Measurements from ENCODE around the gene GRIN1. TPM values are rescaled to one million over a fixed set of nuclear protein-coding genes. Genes with fewer than 3 reads are reported as not detected.

Gene GRIN1
- total RNA-seq, 2 donors from 2014 or later: 0.35 to 0.73 TPM

- TF ChIP-seq, protein P1, sequence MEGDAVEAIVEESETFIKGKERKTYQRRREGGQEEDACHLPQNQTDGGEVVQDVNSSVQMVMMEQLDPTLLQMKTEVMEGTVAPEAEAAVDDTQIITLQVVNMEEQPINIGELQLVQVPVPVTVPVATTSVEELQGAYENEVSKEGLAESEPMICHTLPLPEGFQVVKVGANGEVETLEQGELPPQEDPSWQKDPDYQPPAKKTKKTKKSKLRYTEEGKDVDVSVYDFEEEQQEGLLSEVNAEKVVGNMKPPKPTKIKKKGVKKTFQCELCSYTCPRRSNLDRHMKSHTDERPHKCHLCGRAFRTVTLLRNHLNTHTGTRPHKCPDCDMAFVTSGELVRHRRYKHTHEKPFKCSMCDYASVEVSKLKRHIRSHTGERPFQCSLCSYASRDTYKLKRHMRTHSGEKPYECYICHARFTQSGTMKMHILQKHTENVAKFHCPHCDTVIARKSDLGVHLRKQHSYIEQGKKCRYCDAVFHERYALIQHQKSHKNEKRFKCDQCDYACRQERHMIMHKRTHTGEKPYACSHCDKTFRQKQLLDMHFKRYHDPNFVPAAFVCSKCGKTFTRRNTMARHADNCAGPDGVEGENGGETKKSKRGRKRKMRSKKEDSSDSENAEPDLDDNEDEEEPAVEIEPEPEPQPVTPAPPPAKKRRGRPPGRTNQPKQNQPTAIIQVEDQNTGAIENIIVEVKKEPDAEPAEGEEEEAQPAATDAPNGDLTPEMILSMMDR (conservative IDR thresholded peaks at IDR 0.05): no peak
- Histone ChIP-seq H3K9ac (ENCODE audit: extremely low read depth, low read length, poor library complexity, severe bottlenecking) (no peak overlapping the region), H3K4me1 (ENCODE audit: control insufficient read depth, insufficient read depth, low read length) (no peaks in the 10 kb centered on the region), H3K36me3 (ENCODE audit: control insufficient read depth, insufficient read depth, low read length) (peaks cover 48% of the 10 kb centered on the region), H3K27ac (ENCODE audit: low read depth, low read length) (no peak overlapping the region), H3K9me3 (ENCODE audit: control insufficient read depth, low read length) (peaks cover 20% of the 10 kb centered on the region), H3K27me3 (ENCODE audit: control insufficient read depth, insufficient read depth, low read length, poor library complexity, severe bottlenecking) (no peaks in the 10 kb centered on the region), H3K4me3 (ENCODE audit: low read length) (no peak overlapping the region)
- 91 to 94% methylated on average over 35 to 37 of the region's 37 CpGs for WGBS, 2 experiments (ENCODE audit: insufficient coverage in 1 of 2, insufficient read length in 1 of 2)
- H3K27ac Mint-ChIP-seq: no peak overlapping the region
- peaks cover 13% of the 10 kb centered on the region for H3K36me3 Mint-ChIP-seq (ENCODE audit: low read depth)
- H3K4me3 Mint-ChIP-seq: no peak overlapping the region
- peaks cover 3% of the 10 kb centered on the region for H3K9me3 Mint-ChIP-seq
- H3K4me1 Mint-ChIP-seq: no peaks in the 10 kb centered on the region
- no peak for DNase-seq
- H3K27me3 Mint-ChIP-seq (ENCODE audit: insufficient read depth): no peaks in the 10 kb centered on the region
These were observed 35.6 kb upstream of the GRIN1 start for GRCh38 chr9:137103206-137103999.

GRCh38 chr9:137105814-137106661 lies 32.9 kb upstream of the GRIN1 start:
- Mint-ChIP-seq H3K27me3 (ENCODE audit: insufficient read depth) (no peaks in the 10 kb centered on the region), H3K27ac (no peak overlapping the region), H3K4me1 (no peaks in the 10 kb centered on the region), H3K9me3 (peaks cover 3% of the 10 kb centered on the region), H3K36me3 (ENCODE audit: low read depth) (peaks cover 11% of the 10 kb centered on the region), H3K4me3 (no peak overlapping the region)
- no peaks in the 10 kb centered on the region for H3K27me3 ChIP-seq (ENCODE audit: control insufficient read depth, insufficient read depth, low read length, poor library complexity, severe bottlenecking)
- WGBS, 2 experiments (ENCODE audit: insufficient coverage in 1 of 2, insufficient read length in 1 of 2): 95 to 97% methylated on average over 12 to 31 of the region's 31 CpGs
- no peak overlapping the region for H3K27ac ChIP-seq (ENCODE audit: low read depth, low read length)
- H3K9me3 ChIP-seq (ENCODE audit: control insufficient read depth, low read length): peaks cover 20% of the 10 kb centered on the region
- TF ChIP-seq, protein P1 (conservative IDR thresholded peaks at IDR 0.05): no peak
- DNase-seq: no peak
- H3K4me1 ChIP-seq (ENCODE audit: control insufficient read depth, insufficient read depth, low read length): no peaks in the 10 kb centered on the region
- no peak overlapping the region for H3K4me3 ChIP-seq (ENCODE audit: low read length)
- H3K36me3 ChIP-seq (ENCODE audit: control insufficient read depth, insufficient read depth, low read length): peaks cover 31% of the 10 kb centered on the region
- no peak overlapping the region for H3K9ac ChIP-seq (ENCODE audit: extremely low read depth, low read length, poor library complexity, severe bottlenecking)

DNA sequence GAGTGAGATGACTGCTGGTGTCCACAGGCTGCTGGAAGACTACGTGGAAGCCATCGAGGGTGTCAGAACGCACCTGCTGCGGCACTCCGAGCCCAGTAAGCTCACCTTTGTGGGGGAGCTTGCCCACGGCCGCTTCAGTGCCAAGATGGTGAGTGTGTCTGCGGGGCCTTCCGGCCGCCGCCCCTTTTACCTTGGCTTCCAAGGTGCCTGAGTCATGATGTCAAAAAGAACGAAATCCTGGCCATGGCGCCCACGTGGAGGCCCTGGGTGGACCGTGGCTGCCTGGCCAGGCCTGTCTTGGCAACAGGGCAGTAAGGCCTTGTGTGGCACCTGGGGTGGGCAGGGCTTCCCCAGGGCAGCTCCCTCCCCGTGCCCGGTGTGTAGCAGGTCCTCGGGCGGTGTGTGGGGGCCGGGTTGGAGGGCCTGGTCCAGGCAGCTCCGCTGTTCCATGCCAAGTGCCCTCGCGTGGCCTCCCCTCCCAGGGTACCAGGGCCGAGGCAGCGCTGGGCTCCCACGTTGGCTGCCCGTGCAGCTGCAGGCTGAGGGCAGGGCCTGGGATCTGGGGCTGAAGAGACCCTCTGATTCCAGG lies 32.2 kb upstream of the GRIN1 start:
- H3K27me3 Mint-ChIP-seq (ENCODE audit: insufficient read depth): no peaks in the 10 kb centered on the region
- H3K4me1 Mint-ChIP-seq: no peaks in the 10 kb centered on the region
- H3K4me3 Mint-ChIP-seq: no peak overlapping the region

More for the DNA sequence above, 32.2 kb upstream of the GRIN1 start:
- H3K9ac ChIP-seq (ENCODE audit: extremely low read depth, low read length, poor library complexity, severe bottlenecking): no peak overlapping the region
- H3K9me3 Mint-ChIP-seq: no peaks in the 10 kb centered on the region
- 94 to 97% methylated on average over 21 to 27 of the region's 27 CpGs for WGBS, 2 experiments (ENCODE audit: insufficient coverage in 1 of 2, insufficient read length in 1 of 2)
- no peak for DNase-seq
- peaks cover 11% of the 10 kb centered on the region for H3K36me3 Mint-ChIP-seq (ENCODE audit: low read depth)
- H3K27me3 ChIP-seq (ENCODE audit: control insufficient read depth, insufficient read depth, low read length, poor library complexity, severe bottlenecking): no peaks in the 10 kb centered on the region
- H3K9me3 ChIP-seq (ENCODE audit: control insufficient read depth, low read length): peaks cover 18% of the 10 kb centered on the region
- TF ChIP-seq, protein P1 (conservative IDR thresholded peaks at IDR 0.05): no peak
- no peak overlapping the region for H3K27ac ChIP-seq (ENCODE audit: low read depth, low read length)
- no peak overlapping the region for H3K27ac Mint-ChIP-seq
- no peaks in the 10 kb centered on the region for H3K4me1 ChIP-seq (ENCODE audit: control insufficient read depth, insufficient read depth, low read length)
- no peak overlapping the region for H3K4me3 ChIP-seq (ENCODE audit: low read length)
- peaks cover 24% of the 10 kb centered on the region for H3K36me3 ChIP-seq (ENCODE audit: control insufficient read depth, insufficient read depth, low read length)
